GM19025 (cell line): ENCODE results near the gene POP7.
"Not testable (repeated sequence)": the region's sequence is repeated elsewhere in the genome, so short reads cannot be mapped to it uniquely, and the experiment has no call there.

Source experiments
- ATAC-seq: cut with Tn5 transposase; IDR thresholded peaks from one replicate; pipeline ENCODE4 v1.9.1; 2021; ENCODE audit warnings: mild to moderate bottlenecking, low read depth, moderate library complexity; ENCODE audit not compliant: unreplicated experiment

Gene POP7

GRCh38 chr7:100705753-100706671, at the start of gene POP7:
Gene POP7 (plus strand): TSS chr7:100706121. CDS start chr7:100706831, 710 bp downstream.
- ATAC-seq = peak; percentile 89

- not testable (repeated sequence) for ATAC-seq
Measured at GRCh38 chr7:100662194-100662776, 43.6 kb upstream of the POP7 start.

GRCh38 chr7:100665168-100665726, 40.7 kb upstream of the POP7 start:
- ATAC-seq = no peak

- ATAC-seq = no peak
Measured at GRCh38 chr7:100667331-100668068, 38.4 kb upstream of the POP7 start.

GRCh38 chr7:100668069-100668449, 37.9 kb upstream of the POP7 start:
- ATAC-seq = no peak

GRCh38 chr7:100669106-100669505, 36.8 kb upstream of the POP7 start:
- ATAC-seq = not testable (repeated sequence)

GRCh38 chr7:100670074-100670473, 35.8 kb upstream of the POP7 start:
- no peak for ATAC-seq

GRCh38 chr7:100671353-100672327, 34.3 kb upstream of the POP7 start:
- no peak for ATAC-seq

- ATAC-seq = peak; percentile 60
Measured at GRCh38 chr7:100673302-100673941, 32.5 kb upstream of the POP7 start, which contains the start of gene GNB2. Gene GNB2 (plus strand): TSS chr7:100673740. CDS start chr7:100676266, 2,526 bp downstream.

- no peak for ATAC-seq
Measured at GRCh38 chr7:100673942-100674410, 31.9 kb upstream of the POP7 start.

GRCh38 chr7:100674411-100675104, 31.4 kb upstream of the POP7 start:
- ATAC-seq = no peak

GRCh38 chr7:100675105-100675451, 30.8 kb upstream of the POP7 start:
- no peak for ATAC-seq

GRCh38 chr7:100675581-100676350, 30.2 kb upstream of the POP7 start:
- peak; percentile 38 for ATAC-seq

GRCh38 chr7:100676501-100677306, 29.2 kb upstream of the POP7 start:
- ATAC-seq = no peak

- ATAC-seq = no peak
Measured at GRCh38 chr7:100677308-100678267, 28.3 kb upstream of the POP7 start.
